ENCODE measurements around the gene TNKS2. TPM values are rescaled to one million over a fixed set of nuclear protein-coding genes. Genes with fewer than 3 reads are reported as not detected.
A peak's percentile ranks its signal among the peaks of the same experiment; 100 is the strongest.

The TNKS2 gene
- total and polyA plus RNA-seq, 2 of the 13 experiments (the other 11 are each of a cell fraction or from before 2014, with no cell fraction given), result 15.2 to 19.4 TPM

- TF ChIP-seq, protein P1, sequence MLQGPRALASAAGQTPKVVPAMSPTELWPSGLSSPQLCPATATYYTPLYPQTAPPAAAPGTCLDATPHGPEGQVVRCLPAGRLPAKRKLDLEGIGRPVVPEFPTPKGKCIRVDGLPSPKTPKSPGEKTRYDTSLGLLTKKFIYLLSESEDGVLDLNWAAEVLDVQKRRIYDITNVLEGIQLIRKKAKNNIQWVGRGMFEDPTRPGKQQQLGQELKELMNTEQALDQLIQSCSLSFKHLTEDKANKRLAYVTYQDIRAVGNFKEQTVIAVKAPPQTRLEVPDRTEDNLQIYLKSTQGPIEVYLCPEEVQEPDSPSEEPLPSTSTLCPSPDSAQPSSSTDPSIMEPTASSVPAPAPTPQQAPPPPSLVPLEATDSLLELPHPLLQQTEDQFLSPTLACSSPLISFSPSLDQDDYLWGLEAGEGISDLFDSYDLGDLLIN (CRISPR knock-in tag; IDR thresholded peaks at IDR 0.05; ENCODE audit: borderline replicate concordance), result no peak
- TF ChIP-seq ZSCAN9 (CRISPR knock-in tag; IDR thresholded peaks at IDR 0.05; ENCODE audit: borderline replicate concordance), result 0 out of 2 replicates have a peak, but pooled peaks have one; percentile 69
- no peak for TF ChIP-seq JARID2 (CRISPR knock-in tag; IDR thresholded peaks at IDR 0.05; ENCODE audit: insufficient replicate concordance)
- TF ChIP-seq BCL6 (CRISPR knock-in tag; IDR thresholded peaks at IDR 0.05), result peak; percentile 75
- peak; percentile 78 for TF ChIP-seq FOXP4 (CRISPR knock-in tag; IDR thresholded peaks at IDR 0.05)
- TF ChIP-seq ZNF552 (CRISPR knock-in tag; IDR thresholded peaks at IDR 0.05; ENCODE audit: borderline replicate concordance), result no peak
- no peak for TF ChIP-seq MTERF4 (CRISPR knock-in tag; IDR thresholded peaks at IDR 0.05)
- no peak for TF ChIP-seq ZXDC (CRISPR knock-in tag; IDR thresholded peaks at IDR 0.05)
- TF ChIP-seq ATF5 (CRISPR knock-in tag; IDR thresholded peaks at IDR 0.05; ENCODE audit: low read depth), result no peak
- no peak for TF ChIP-seq TP53 (CRISPR knock-in tag; conservative IDR thresholded peaks at IDR 0.05)
- TF ChIP-seq, protein P2, sequence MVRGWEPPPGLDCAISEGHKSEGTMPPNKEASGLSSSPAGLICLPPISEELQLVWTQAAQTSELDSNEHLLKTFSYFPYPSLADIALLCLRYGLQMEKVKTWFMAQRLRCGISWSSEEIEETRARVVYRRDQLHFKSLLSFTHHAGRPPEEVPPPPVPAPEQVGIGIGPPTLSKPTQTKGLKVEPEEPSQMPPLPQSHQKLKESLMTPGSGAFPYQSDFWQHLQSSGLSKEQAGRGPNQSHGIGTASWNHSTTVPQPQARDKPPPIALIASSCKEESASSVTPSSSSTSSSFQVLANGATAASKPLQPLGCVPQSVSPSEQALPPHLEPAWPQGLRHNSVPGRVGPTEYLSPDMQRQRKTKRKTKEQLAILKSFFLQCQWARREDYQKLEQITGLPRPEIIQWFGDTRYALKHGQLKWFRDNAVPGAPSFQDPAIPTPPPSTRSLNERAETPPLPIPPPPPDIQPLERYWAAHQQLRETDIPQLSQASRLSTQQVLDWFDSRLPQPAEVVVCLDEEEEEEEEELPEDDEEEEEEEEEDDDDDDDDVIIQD (CRISPR knock-in tag; IDR thresholded peaks at IDR 0.05; ENCODE audit: low read depth), result peak; percentile 36; the same call in 1 of the 2 replicates
- TF ChIP-seq EP300 (IDR thresholded peaks at IDR 0.05; ENCODE audit: low read depth in 2 of 2, low read length in 2 of 2), result peak in 1 of 2 experiments; percentile 40; a peak in 2 of 4 replicates
- peak; percentile 40; the same call in 1 of the 2 replicates for TF ChIP-seq EP300 (CRISPR knock-in tag; IDR thresholded peaks at IDR 0.05; ENCODE audit: borderline replicate concordance)
- TF ChIP-seq ONECUT2 (CRISPR knock-in tag; IDR thresholded peaks at IDR 0.05), result no peak
- no peak for TF ChIP-seq TMF1 (CRISPR knock-in tag; IDR thresholded peaks at IDR 0.05; ENCODE audit: low read depth)
- TF ChIP-seq FOXA1 (IDR thresholded peaks at IDR 0.05), result no peak
- peak; percentile 71 for TF ChIP-seq FOXA1 (CRISPR knock-in tag; IDR thresholded peaks at IDR 0.05)
- no peak for TF ChIP-seq ZNF251 (CRISPR knock-in tag; IDR thresholded peaks at IDR 0.05)
- TF ChIP-seq SKI (IDR thresholded peaks at IDR 0.05; ENCODE audit: partially characterized antibody), result peak; percentile 56
- no peak for TF ChIP-seq RFX3 (CRISPR knock-in tag; IDR thresholded peaks at IDR 0.05)
- no peak for TF ChIP-seq RARG (CRISPR knock-in tag; IDR thresholded peaks at IDR 0.05; ENCODE audit: low read depth)
- TF ChIP-seq IRF2 (CRISPR knock-in tag; IDR thresholded peaks at IDR 0.05), result 0 out of 2 replicates have a peak, but pooled peaks have one; percentile 33
- no peak for TF ChIP-seq ZFP36L1 (CRISPR knock-in tag; IDR thresholded peaks at IDR 0.05)
These were observed 5.9 kb downstream of the TNKS2 start (continued) for GRCh38 chr10:91804126-91804510.
